HEK293 (cell line): Measurements from ENCODE around the gene DOLK.
A peak's percentile ranks its signal among the peaks of the same experiment; 100 is the strongest.

Experiments used
- CTCF ChIA-PET: fragments of 350-600 bp; formaldehyde crosslinking; extraction: SDS; loops from one replicate; lab custom pipeline; 2021; ENCODE audit warnings: antibody characterized with exemption; lab: Yijun Ruan, JAX
- POLR2A ChIA-PET: fragments of 300-600 bp; formaldehyde crosslinking; extraction: SDS; loops from one replicate; lab custom pipeline; 2020; ENCODE audit warnings: antibody characterized with exemption, inconsistent platforms; lab: Yijun Ruan, JAX
- H3K27ac ChIP-seq: fragments of 200-500 bp; sonication (Bioruptor generic); 2 replicates; pipeline ENCODE4 v1.5.1; 2014; ENCODE audit warnings: low read depth, low read length, control low read depth, inconsistent platforms; ENCODE audit errors: extremely low read depth
- H3K36me3 ChIP-seq, 2 experiments: fragments of 200-500 bp in 1 of 2; sonication (Bioruptor generic) in 1 of 2; 1 replicate in 1 of 2; 2 replicates in 1 of 2; pipeline ENCODE4 v1.5.1; 2014 to 2017; ENCODE audit warnings: inconsistent platforms in 2 of 2, low read length in 2 of 2; ENCODE audit not compliant: control insufficient read depth in 2 of 2, insufficient read depth in 1 of 2
- H3K4me1 ChIP-seq: fragments of 200-500 bp; sonication (Bioruptor generic); 2 replicates; pipeline ENCODE4 v1.5.1; 2014; ENCODE audit warnings: mild to moderate bottlenecking, low read length, inconsistent platforms; ENCODE audit not compliant: control insufficient read depth, insufficient read depth
- H3K4me3 ChIP-seq: 2 replicates; pipeline ENCODE4 v1.5.1; 2011; ENCODE audit warnings: low read depth, mild to moderate bottlenecking, control low read depth, low read length, moderate library complexity
- H3K9me3 ChIP-seq: fragments of 200-500 bp; sonication (Bioruptor generic); 2 replicates; pipeline ENCODE4 v1.5.1; 2014; ENCODE audit warnings: low read depth, low read length, inconsistent platforms; ENCODE audit not compliant: control insufficient read depth, insufficient read depth
- EGR2 ChIP-seq: fragments of 450-650 bp; formaldehyde crosslinking; IDR thresholded peaks from 2 replicates; pipeline ENCODE4 v1.5.1; 2016; ENCODE audit warnings: low read depth, missing biosample characterization, missing genetic modification characterization
- HOXD13 ChIP-seq: sonication (generic); formaldehyde crosslinking; IDR thresholded peaks from 2 replicates; pipeline ENCODE4 v1.8.0; 2022; ENCODE audit warnings: missing genetic modification reagents, borderline replicate concordance
- KLF1 ChIP-seq: fragments of 450-650 bp; formaldehyde crosslinking; IDR thresholded peaks from 2 replicates; pipeline ENCODE4 v1.5.1; 2016; ENCODE audit warnings: missing biosample characterization, missing genetic modification characterization
- KLF10 ChIP-seq: fragments of 450-650 bp; IDR thresholded peaks from 2 replicates; pipeline ENCODE4 v1.5.1; 2018; ENCODE audit warnings: missing biosample characterization, mild to moderate bottlenecking, missing genetic modification characterization
- KLF16 ChIP-seq: fragments of 450-650 bp; formaldehyde crosslinking; IDR thresholded peaks from 2 replicates; pipeline ENCODE4 v1.5.1; 2017; ENCODE audit warnings: missing biosample characterization, missing genetic modification characterization
- MYNN ChIP-seq: fragments of 450-650 bp; formaldehyde crosslinking; IDR thresholded peaks from 2 replicates; pipeline ENCODE4 v1.5.1; 2016; ENCODE audit warnings: missing biosample characterization, missing genetic modification characterization, borderline replicate concordance
- SP2 ChIP-seq: fragments of 450-650 bp; formaldehyde crosslinking; IDR thresholded peaks from 2 replicates; pipeline ENCODE4 v1.5.1; 2016; ENCODE audit warnings: missing biosample characterization, missing genetic modification characterization
- WT1 ChIP-seq: fragments of 450-650 bp; formaldehyde crosslinking; IDR thresholded peaks from 2 replicates; pipeline ENCODE4 v1.5.1; 2016; ENCODE audit warnings: missing biosample characterization, missing genetic modification characterization
- ZBTB20 ChIP-seq: fragments of 450-650 bp; formaldehyde crosslinking; IDR thresholded peaks from 2 replicates; pipeline ENCODE4 v1.5.1; 2016; ENCODE audit warnings: missing biosample characterization, missing genetic modification characterization
- ZBTB7A ChIP-seq: fragments of 450-650 bp; formaldehyde crosslinking; IDR thresholded peaks from 2 replicates; pipeline ENCODE4 v1.5.1; 2016; ENCODE audit warnings: low read depth, missing biosample characterization, missing genetic modification characterization
- ZFHX2 ChIP-seq: fragments of 450-650 bp; formaldehyde crosslinking; conservative IDR thresholded peaks from 2 replicates; pipeline ENCODE4 v1.5.1; 2016; ENCODE audit warnings: missing biosample characterization, missing genetic modification characterization
- ZNF121 ChIP-seq: fragments of 450-650 bp; formaldehyde crosslinking; IDR thresholded peaks from 2 replicates; pipeline ENCODE4 v1.5.1; 2016; ENCODE audit warnings: missing biosample characterization, missing genetic modification characterization
- ZNF223 ChIP-seq: fragments of 450-650 bp; formaldehyde crosslinking; IDR thresholded peaks from 2 replicates; pipeline ENCODE4 v1.5.1; 2016; ENCODE audit warnings: missing biosample characterization, missing genetic modification characterization
- ZNF302 ChIP-seq: fragments of 450-650 bp; formaldehyde crosslinking; IDR thresholded peaks from 2 replicates; pipeline ENCODE4 v1.5.1; 2016; ENCODE audit warnings: missing biosample characterization, missing genetic modification characterization, low read depth
- ZNF324 ChIP-seq: fragments of 450-650 bp; formaldehyde crosslinking; IDR thresholded peaks from 2 replicates; pipeline ENCODE4 v1.5.1; 2016; ENCODE audit warnings: missing biosample characterization, missing genetic modification characterization
- ZNF768 ChIP-seq: fragments of 450-650 bp; formaldehyde crosslinking; IDR thresholded peaks from 2 replicates; pipeline ENCODE4 v1.5.1; 2018; ENCODE audit warnings: missing biosample characterization, mild to moderate bottlenecking, missing genetic modification characterization
- ZXDB ChIP-seq: fragments of 450-650 bp; formaldehyde crosslinking; IDR thresholded peaks from 2 replicates; pipeline ENCODE4 v1.5.1; 2016; ENCODE audit warnings: missing biosample characterization, missing genetic modification characterization
- TF ChIP-seq, protein P1 (sequence below): fragments of 450-650 bp; formaldehyde crosslinking; IDR thresholded peaks from 2 replicates; pipeline ENCODE4 v1.5.1; 2016; ENCODE audit warnings: missing biosample characterization, missing genetic modification characterization
- TF ChIP-seq, protein P2 (sequence below): fragments of 450-650 bp; formaldehyde crosslinking; IDR thresholded peaks from 2 replicates; pipeline ENCODE4 v1.5.1; 2016; ENCODE audit warnings: missing biosample characterization, missing genetic modification characterization

The DOLK gene

GRCh38 chr9:128902351-128903078 is 44.9 kb downstream of the DOLK start (continued):
- TF ChIP-seq ZXDB (tag by site-specific recombination): no peak

- CTCF ChIA-PET: interaction anchor here (0.6 to 0.7 kb wide), 2 partner anchors 22 to 23 kb away, joined by 3 to 6 read pairs; no protein-coding TSS in a partner anchor
- Histone ChIP-seq H3K4me1 (no peaks in the 10 kb centered on the region), H3K9me3 (no peaks in the 10 kb centered on the region), H3K36me3 (peaks cover 0 to 18% of the 10 kb centered on the region in 2 experiments; a peak in 2 of 3 replicates), H3K4me3 (no peak overlapping the region), H3K27ac (no peak overlapping the region)
- TF ChIP-seq ZNF223 (tag by site-specific recombination): 0 out of 2 replicates have a peak, but pooled peaks have one; percentile 35
- 0 out of 2 replicates have a peak, but pooled peaks have one; percentile 46 for TF ChIP-seq ZNF768 (tag by site-specific recombination)
- no peak for TF ChIP-seq ZNF324 (tag by site-specific recombination)
- POLR2A ChIA-PET: no interaction called here
Observed at GRCh38 chr9:128901822-128902221, 45.6 kb downstream of the DOLK start.

DNA sequence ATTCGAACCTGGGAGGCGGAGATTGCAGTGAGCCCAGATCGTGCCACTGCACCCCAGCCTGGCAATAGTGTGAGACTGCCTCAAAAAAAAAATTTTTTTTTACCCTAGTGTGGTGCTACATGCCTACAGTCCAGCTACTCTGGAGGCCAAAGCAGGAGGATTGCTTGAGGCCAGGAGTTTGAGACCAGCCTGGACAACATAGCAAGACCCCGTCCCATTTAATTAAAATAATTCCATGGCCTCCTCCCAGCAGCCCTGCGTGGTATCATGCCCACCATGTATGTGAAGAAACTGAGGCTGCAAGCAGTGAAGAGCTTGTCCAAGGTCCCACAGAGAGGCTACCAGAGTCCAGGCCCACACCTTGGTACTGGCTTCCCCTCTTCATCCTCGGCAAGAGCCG is 46.0 kb downstream of the DOLK start:
- Histone ChIP-seq H3K4me3 (no peak overlapping the region), H3K9me3 (no peaks in the 10 kb centered on the region), H3K4me1 (no peaks in the 10 kb centered on the region), H3K27ac (no peak overlapping the region), H3K36me3 (peaks cover 0 to 18% of the 10 kb centered on the region in 2 experiments; a peak in 2 of 3 replicates)
- CTCF ChIA-PET: interaction anchor here (0.6 to 0.7 kb wide), 3 partner anchors 20 to 23 kb away, joined by 3 to 6 read pairs (median 4); no protein-coding TSS in a partner anchor
- POLR2A ChIA-PET: no interaction called here
- TF ChIP-seq ZNF121 (tag by site-specific recombination): peak; percentile 50; the same call in 1 of the 2 replicates
- no peak for TF ChIP-seq WT1 (tag by site-specific recombination)
- TF ChIP-seq KLF10 (tag by site-specific recombination): no peak
- no peak for TF ChIP-seq SP2 (tag by site-specific recombination)
- TF ChIP-seq, all 188 proteins: peak for 1

- H3K4me3 ChIP-seq: no peak overlapping the region
- TF ChIP-seq HOXD13 (CRISPR knock-in tag) (no peak), KLF16 (no peak), ZBTB7A (tag by site-specific recombination) (peak; percentile 23; the same call in 1 of the 2 replicates), EGR2 (tag by site-specific recombination) (peak; percentile 46), ZNF302 (tag by site-specific recombination) (no peak), ZFHX2 (tag by site-specific recombination) (peak; percentile 57), ZBTB20 (tag by site-specific recombination) (peak; percentile 35; the same call in 1 of the 2 replicates), KLF1 (tag by site-specific recombination) (peak; percentile 39; the same call in 1 of the 2 replicates), KLF10 (tag by site-specific recombination) (no peak), MYNN (tag by site-specific recombination) (no peak)
- TF ChIP-seq, protein P1, sequence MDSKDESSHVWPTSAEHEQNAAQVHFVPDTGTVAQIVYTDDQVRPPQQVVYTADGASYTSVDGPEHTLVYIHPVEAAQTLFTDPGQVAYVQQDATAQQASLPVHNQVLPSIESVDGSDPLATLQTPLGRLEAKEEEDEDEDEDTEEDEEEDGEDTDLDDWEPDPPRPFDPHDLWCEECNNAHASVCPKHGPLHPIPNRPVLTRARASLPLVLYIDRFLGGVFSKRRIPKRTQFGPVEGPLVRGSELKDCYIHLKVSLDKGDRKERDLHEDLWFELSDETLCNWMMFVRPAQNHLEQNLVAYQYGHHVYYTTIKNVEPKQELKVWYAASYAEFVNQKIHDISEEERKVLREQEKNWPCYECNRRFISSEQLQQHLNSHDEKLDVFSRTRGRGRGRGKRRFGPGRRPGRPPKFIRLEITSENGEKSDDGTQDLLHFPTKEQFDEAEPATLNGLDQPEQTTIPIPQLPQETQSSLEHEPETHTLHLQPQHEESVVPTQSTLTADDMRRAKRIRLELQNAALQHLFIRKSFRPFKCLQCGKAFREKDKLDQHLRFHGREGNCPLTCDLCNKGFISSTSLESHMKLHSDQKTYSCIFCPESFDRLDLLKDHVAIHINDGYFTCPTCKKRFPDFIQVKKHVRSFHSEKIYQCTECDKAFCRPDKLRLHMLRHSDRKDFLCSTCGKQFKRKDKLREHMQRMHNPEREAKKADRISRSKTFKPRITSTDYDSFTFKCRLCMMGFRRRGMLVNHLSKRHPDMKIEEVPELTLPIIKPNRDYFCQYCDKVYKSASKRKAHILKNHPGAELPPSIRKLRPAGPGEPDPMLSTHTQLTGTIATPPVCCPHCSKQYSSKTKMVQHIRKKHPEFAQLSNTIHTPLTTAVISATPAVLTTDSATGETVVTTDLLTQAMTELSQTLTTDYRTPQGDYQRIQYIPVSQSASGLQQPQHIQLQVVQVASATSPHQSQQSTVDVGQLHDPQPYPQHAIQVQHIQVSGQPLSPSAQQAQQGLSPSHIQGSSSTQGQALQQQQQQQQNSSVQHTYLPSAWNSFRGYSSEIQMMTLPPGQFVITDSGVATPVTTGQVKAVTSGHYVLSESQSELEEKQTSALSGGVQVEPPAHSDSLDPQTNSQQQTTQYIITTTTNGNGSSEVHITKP: peak; percentile 43
- TF ChIP-seq, protein P2, sequence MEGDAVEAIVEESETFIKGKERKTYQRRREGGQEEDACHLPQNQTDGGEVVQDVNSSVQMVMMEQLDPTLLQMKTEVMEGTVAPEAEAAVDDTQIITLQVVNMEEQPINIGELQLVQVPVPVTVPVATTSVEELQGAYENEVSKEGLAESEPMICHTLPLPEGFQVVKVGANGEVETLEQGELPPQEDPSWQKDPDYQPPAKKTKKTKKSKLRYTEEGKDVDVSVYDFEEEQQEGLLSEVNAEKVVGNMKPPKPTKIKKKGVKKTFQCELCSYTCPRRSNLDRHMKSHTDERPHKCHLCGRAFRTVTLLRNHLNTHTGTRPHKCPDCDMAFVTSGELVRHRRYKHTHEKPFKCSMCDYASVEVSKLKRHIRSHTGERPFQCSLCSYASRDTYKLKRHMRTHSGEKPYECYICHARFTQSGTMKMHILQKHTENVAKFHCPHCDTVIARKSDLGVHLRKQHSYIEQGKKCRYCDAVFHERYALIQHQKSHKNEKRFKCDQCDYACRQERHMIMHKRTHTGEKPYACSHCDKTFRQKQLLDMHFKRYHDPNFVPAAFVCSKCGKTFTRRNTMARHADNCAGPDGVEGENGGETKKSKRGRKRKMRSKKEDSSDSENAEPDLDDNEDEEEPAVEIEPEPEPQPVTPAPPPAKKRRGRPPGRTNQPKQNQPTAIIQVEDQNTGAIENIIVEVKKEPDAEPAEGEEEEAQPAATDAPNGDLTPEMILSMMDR (tag by site-specific recombination): no peak
- TF ChIP-seq, all 188 proteins: peak for 6
- H3K36me3 ChIP-seq: peaks cover 0 to 31% of the 10 kb centered on the region in 2 experiments; a peak in 2 of 3 replicates
- ChIA-PET CTCF (no interaction called here), POLR2A (interaction anchor here (1.2 kb wide), 1 partner anchor 21 kb away, joined by 4 read pairs; no protein-coding TSS in a partner anchor)
- no peak overlapping the region for H3K27ac ChIP-seq
- no peaks in the 10 kb centered on the region for H3K9me3 ChIP-seq
- H3K4me1 ChIP-seq: no peaks in the 10 kb centered on the region
Observed at GRCh38 chr9:128899566-128900322, 47.7 kb downstream of the DOLK start.
